Measurements from ENCODE around the gene SCAI. TPM values are rescaled to one million over a fixed set of nuclear protein-coding genes. Genes with fewer than 3 reads are reported as not detected.

The SCAI gene
- total and polyA plus RNA-seq, 2 of the 4 experiments (the other 2 are of a cell fraction) = 3.6 to 14.5 TPM

GRCh38 chr9:124934290-124934689 is 209.0 kb downstream of the SCAI start:
- no peak overlapping the region for H3K4me3 ChIP-seq (ENCODE audit: insufficient read depth, low read depth, low read length)
- no TSS peak for BruUV-seq (replicated peaks)
- ChIA-PET CTCF (no interaction called here), POLR2A (ENCODE audit: unreplicated experiment) (no interaction called here)
- peaks cover 3% of the 10 kb centered on the region for H3K4me1 ChIP-seq (ENCODE audit: control insufficient read depth, insufficient read depth, low read length)
- H2AK9ac ChIP-seq (replicated peaks; ENCODE audit: low read depth, low read length, poor library complexity) = no peak overlapping the region
- peaks cover 9% of the 10 kb centered on the region for H3K36me3 ChIP-seq (ENCODE audit: control insufficient read depth, insufficient read depth, low read length)
- peak overlapping the region; percentile 83; the same call in 1 of the 2 replicates for H3K4ac ChIP-seq (ENCODE audit: low read depth, low read length)
- H3K23ac ChIP-seq (ENCODE audit: low read depth, low read length) = no peak overlapping the region
- H2AK5ac ChIP-seq (ENCODE audit: low read depth, low read length) = 0 out of 2 replicates have a peak overlapping the region, but pooled peaks have one; percentile 16
- H3K27ac ChIP-seq (ENCODE audit: insufficient read depth, low read length) = no peak overlapping the region
- no peaks in the 10 kb centered on the region for H3K27me3 ChIP-seq (ENCODE audit: control insufficient read depth, insufficient read depth, low read length)
- H2AFZ ChIP-seq (replicated peaks; ENCODE audit: low read length, poor library complexity) = peak overlapping the region; percentile 45
- H4K8ac ChIP-seq (ENCODE audit: low read depth in 2 of 2, low read length in 2 of 2) = peak overlapping the region in 1 of 2 experiments; percentile 48; a peak in 2 of 4 replicates
- H2BK120ac ChIP-seq (ENCODE audit: low read depth, low read length) = peak overlapping the region; percentile 7; the same call in 1 of the 2 replicates
- H3K9me1 ChIP-seq (ENCODE audit: insufficient read depth, low read length) = peaks cover 2% of the 10 kb centered on the region; the same call in 1 of the 2 replicates
- H3K18ac ChIP-seq (ENCODE audit: low read depth, low read length) = no peak overlapping the region
- peak; percentile 96 for ATAC-seq (ENCODE audit: low read depth)
- H4K91ac ChIP-seq (ENCODE audit: insufficient read depth, low read depth, low read length) = no peak overlapping the region
- DNase-seq = peak; percentile 73
- H2BK5ac ChIP-seq (ENCODE audit: low read depth, low read length, poor library complexity, severe bottlenecking) = peak overlapping the region; percentile 44
- H2BK15ac ChIP-seq (ENCODE audit: low read depth, low read length) = 0 out of 3 replicates have a peak overlapping the region, but pooled peaks have one; percentile 31
- no peak overlapping the region for H4K5ac ChIP-seq (ENCODE audit: low read depth, low read length)
- no peaks in the 10 kb centered on the region for H3K9me3 ChIP-seq (ENCODE audit: control insufficient read depth, insufficient read depth, low read length)
- intact Hi-C loops (cut with micrococcal nuclease) = no loop called here
- peaks cover 9 to 10% of the 10 kb centered on the region in 2 experiments; a peak in 3 of 4 replicates for H3K79me1 ChIP-seq (ENCODE audit: low read depth in 1 of 2, low read length in 2 of 2)
- TF ChIP-seq CHD1 (IDR thresholded peaks at IDR 0.05; ENCODE audit: low read depth, low read length) (no peak), POLR2A (IDR thresholded peaks at IDR 0.05; ENCODE audit: low read depth, low read length) (no peak), CTCF (conservative IDR thresholded peaks at IDR 0.05; ENCODE audit: low read depth, low read length) (no peak), RFX5 (IDR thresholded peaks at IDR 0.05; ENCODE audit: low read depth, low read length) (no peak), RAD21 (IDR thresholded peaks at IDR 0.05; ENCODE audit: low read length) (no peak), ELK1 (IDR thresholded peaks at IDR 0.05; ENCODE audit: borderline replicate concordance, low read depth, low read length) (no peak), MAZ (IDR thresholded peaks at IDR 0.05; ENCODE audit: borderline replicate concordance, low read depth, low read length) (no peak), SMC3 (IDR thresholded peaks at IDR 0.05; ENCODE audit: low read depth, low read length) (no peak), RCOR1 (IDR thresholded peaks at IDR 0.05; ENCODE audit: insufficient replicate concordance, low read length) (no peak), CEBPB (IDR thresholded peaks at IDR 0.05; ENCODE audit: low read depth, low read length) (no peak)
- TF ChIP-seq, protein P1, sequence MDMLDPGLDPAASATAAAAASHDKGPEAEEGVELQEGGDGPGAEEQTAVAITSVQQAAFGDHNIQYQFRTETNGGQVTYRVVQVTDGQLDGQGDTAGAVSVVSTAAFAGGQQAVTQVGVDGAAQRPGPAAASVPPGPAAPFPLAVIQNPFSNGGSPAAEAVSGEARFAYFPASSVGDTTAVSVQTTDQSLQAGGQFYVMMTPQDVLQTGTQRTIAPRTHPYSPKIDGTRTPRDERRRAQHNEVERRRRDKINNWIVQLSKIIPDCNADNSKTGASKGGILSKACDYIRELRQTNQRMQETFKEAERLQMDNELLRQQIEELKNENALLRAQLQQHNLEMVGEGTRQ (IDR thresholded peaks at IDR 0.05; ENCODE audit: low read depth, low read length) = no peak
- H3K14ac ChIP-seq (replicated peaks; ENCODE audit: low read depth, low read length) = peak overlapping the region; percentile 24; the same call in 1 of the 2 replicates
- 0 out of 2 replicates have a peak overlapping the region, but pooled peaks have one; percentile 16 for H2BK20ac ChIP-seq (ENCODE audit: low read depth, low read length)
- in situ Hi-C loops (cut with MboI; ENCODE audit: low sequenced_read_pairs) = no loop called here
- no peak overlapping the region for H3K4me2 ChIP-seq (ENCODE audit: low read depth, low read length)
- dilution Hi-C loops (cut with HindIII; ENCODE audit: low sequenced_read_pairs, unreplicated experiment) = no loop called here
- H4K20me1 ChIP-seq (ENCODE audit: insufficient read depth, low read length) = no peaks in the 10 kb centered on the region
- no peak overlapping the region for H3K9ac ChIP-seq (ENCODE audit: low read depth, low read length)
- H3K56ac ChIP-seq (ENCODE audit: extremely low read depth, insufficient read depth, low read length) = no peak overlapping the region
